H1 (cell line): ENCODE results near the gene SASH3. TPM values are rescaled to one million over a fixed set of nuclear protein-coding genes. Genes with fewer than 3 reads are reported as not detected.

Experiments
- HDAC6 ChIP-seq: IDR thresholded peaks from one replicate; pipeline ENCODE4 v1.7.1; 2012; ENCODE audit warnings: low read depth, mild to moderate bottlenecking, inconsistent platforms, low read length, moderate library complexity
- KDM4A ChIP-seq: IDR thresholded peaks from one replicate; pipeline ENCODE4 v1.7.1; 2012; ENCODE audit warnings: low read depth, mild to moderate bottlenecking, moderate library complexity, low read length, inconsistent platforms; ENCODE audit not compliant: severe bottlenecking
- polyA plus RNA-seq, 7 experiments: library from polyadenylated mRNA; depleted of rRNA in 3 of 7; stranded (reverse) in 5 of 7; unstranded in 2 of 7; fragments of >200 nt in 5 of 7; fragments of 200-250 nt in 2 of 7; gene quantifications; 1 replicate in 5 of 7; 2 replicates in 1 of 7; 4 replicates in 1 of 7; pipeline versions ENCODE4 v1.2.1 to v1.2.3, GENCODE V29; 2011 to 2013; ENCODE audit warnings: missing spikeins in 2 of 7, mixed read lengths in 2 of 7
- total RNA-seq: library from RNA; stranded (reverse); fragmentation: NEBNext Ultra II Directional; extraction: Animal tissue kit (Norgen Biotek cat#: 25700); gene quantifications from 2 replicates; pipeline ENCODE4 v1.2.1, GENCODE V29; 2021

Gene SASH3
- total and polyA plus RNA-seq, 2 of the 8 experiments (the other 6 are each of a cell fraction or from before 2014, with no cell fraction given) = not detected

GRCh38 chrX:129788527-129788926, 8.8 kb downstream of the SASH3 start (continued):
- TF ChIP-seq HDAC6 (no peak), KDM4A (no peak)
